SKM-1 treated with dmso at 0.1 percent for 144 hours (cell line): Measurements from ENCODE around the gene GNAT3.

Source experiments
- DNase-seq: peaks from one replicate; lab custom pipeline; 2025; ENCODE audit not compliant: unreplicated experiment; lab: John Stamatoyannopoulos, UW

GNAT3 gene

DNA sequence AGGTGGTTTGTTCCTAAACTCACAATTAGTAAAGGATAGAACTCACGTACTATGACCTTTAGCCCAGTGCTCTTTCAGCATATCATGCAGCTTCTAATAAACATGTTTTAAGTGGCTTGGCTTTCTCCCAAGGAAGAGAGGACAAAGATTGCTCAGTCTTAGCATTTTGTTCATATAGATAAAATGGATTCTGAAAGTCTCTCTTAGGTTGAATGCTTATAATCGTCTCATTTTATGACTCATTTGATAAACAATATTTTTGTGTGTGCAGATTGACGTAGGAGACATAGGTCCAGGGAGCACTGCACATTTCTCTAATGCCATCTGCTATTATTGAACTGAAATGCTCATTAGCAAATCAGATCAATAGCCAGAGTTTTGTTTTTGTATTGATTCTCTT is 44.8 kb downstream of the GNAT3 start:
- DNase-seq, result no peak

DNA sequence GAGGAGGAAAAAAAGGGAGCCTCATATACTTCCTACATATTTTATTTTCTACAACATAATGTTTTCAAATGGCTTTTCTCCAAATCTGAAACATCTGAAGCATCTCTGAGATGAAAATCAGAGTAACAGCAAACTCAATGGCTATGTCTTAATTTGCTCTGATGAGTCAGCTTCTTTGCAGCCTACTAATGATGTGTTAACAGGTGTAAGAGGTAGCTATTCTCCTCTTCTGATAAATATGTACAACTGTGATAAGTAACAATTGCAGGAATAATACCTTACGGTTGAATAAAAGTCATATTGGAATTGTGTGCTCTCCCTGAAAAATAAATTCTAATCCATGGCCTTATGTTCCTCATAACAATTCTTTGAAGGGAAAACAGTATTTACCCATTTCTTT is 45.2 kb downstream of the GNAT3 start:
- DNase-seq, result no peak

DNA sequence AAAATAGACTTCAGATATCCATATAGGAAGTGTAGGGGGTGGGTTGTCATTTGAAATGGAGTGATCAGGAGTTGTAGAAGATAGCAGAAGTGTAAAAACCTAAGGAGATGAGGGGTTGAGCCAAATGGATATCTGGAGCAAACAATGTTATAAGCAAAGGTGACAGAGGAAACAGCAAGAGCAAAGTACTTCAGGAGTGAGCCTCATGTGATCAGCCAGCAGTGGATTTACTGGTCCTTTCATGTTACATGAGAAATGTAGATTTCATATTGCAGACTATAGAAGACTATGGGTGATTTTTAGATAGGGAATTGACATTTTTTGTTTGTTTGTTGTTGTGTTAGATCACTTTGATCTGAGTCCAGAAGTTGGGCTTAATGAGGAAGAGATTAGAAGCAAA is 47.7 kb downstream of the GNAT3 start:
- no peak for DNase-seq

DNA sequence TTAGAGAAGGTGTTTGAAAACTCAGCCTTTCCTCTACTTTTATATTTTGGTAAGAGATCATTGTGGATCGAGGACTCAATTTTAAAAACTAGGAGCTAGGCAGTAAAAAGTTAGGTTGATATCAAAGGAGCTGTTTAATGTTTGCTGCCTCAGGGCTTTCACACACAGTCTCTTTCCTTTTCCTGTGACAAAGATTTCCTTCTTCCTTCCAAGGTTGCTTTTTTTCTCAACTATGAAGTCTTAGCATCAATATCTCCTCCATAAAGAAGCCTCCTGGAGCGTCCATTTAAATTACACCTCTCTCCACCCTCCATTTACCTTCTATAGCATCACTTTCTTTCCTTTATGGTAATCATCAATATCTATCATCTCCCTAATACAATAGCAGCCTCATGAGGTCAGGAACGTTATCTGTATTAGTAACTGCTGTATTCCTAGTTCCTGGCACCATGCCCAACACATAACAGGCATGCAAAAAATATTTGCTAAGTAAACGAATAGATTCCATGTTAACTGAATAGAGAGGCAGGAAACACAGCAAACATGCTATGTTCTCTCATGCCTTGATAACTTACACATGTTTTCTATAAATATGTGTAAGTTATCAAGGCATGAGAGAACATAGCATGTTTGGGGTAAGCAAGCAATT is 48.5 kb downstream of the GNAT3 start:
- no peak for DNase-seq

DNA sequence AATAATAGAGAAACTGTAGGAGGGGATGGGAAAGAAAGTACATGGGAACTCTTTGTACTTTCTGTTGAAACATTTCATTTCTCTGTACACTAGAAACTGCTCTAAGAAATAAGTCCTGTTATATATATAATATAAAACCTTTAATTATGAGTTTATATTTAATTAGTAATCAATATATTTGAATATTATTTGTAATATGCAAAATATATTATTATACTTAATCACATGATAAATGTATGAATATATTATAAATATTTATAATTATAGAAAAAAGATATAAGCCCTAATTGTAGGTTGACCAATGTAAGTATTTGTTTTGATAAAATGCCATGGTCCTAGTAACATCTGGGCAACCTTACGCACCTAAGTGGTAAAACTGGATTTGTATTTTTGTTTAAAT is 51.0 kb downstream of the GNAT3 start:
- no peak for DNase-seq

DNA sequence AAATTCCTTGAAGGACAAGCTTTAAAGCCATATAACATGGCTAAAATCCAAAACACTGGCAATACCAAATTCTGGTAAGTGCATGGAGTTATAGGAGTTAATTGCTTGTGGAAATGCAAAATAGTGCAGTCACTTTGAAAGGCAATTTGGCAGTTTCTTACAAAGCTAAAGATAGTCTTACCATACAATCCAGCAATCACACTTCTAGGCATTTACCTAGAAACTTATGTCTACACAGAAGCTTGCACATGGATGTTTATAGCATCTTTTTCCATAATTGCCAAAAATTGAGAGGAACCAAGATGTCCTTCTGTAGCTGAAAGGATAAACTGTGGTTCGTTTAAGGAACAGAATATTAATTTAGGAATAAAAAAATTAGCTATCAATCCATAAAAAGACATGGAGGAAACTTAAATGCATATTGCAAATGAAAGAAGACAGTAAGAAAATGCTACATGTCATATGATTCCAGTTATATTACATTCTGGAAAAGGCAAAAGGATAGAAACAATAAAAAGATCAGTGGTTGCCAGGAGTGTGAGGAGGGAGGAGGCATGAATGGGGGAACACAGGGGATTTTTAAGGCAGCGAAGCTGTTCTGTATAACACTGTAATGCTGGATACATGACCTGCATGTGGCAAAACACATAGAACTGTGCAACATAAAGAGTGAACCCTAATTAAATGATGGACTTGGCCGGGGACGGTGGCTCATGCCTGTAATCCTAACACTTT is 51.9 kb downstream of the GNAT3 start:
- DNase-seq, result no peak

DNA sequence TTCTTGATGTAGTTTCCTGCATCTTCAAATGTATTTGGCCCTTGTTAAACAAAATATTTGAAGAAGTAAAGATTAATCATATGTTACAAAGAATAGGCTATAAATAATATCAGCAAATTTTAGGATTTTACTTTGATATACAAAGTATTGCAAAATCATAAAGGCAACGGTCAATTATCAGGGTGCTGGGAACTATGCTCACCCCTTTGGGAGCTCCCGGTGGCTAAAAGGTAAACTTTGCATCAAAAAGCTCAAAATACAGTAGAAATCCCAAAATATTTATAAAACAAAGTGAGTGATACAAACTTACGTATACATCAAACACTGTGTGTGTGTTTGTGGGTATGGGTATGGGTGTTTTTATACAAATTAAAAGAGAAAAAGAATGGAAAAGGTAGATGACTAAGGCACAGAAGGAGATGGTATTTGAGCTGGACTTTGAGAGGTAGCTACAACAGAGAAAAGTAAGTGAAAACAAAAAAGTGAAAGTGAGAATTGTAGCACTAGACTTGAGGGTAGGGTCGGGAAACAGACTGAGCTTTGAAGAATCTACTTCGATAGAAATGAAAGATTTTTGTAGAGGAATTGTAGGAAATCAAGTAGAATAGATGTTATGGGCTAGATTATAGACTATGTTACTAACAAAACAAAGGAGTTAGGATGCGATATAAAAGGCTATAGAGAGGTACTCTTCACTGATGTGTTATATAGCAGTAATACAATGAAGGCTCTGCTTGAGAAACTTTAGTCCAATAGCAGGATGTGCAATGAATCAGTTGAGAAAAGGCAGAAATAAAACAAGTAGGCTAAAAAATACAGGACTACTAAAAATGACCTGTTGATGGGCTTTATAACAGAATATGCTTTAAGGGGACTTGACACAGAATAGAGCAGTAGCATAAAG is 52.8 kb downstream of the GNAT3 start:
- DNase-seq, result no peak

DNA sequence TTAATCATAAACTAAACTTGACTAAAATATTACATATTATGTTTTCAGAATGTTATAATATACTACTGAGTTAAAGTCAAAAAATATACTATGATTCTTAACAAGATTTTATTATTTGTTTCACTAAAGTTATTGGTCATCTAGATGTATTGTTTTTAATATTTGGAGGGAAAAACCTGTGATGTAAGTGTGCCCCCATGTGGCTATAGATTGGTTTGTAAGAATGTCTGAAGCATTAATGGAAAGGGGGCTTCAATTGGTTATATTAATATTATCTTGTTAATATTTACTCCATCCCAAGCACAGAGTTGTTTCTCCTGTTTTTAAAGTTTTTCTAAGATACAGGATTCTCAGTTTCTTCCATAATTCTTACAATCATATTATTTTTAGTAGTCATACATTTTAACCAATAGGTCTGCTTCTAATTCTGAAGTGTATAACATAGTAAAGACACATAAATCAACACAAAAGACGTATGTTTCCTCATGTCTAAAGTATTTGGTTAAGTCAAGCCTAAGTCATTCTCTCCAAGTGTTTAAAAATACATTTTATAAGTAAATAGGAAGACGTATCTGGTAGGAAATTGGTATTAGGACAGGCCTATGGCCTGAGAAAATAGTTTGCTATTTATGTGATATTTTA is 58.0 kb downstream of the GNAT3 start:
- DNase-seq, result peak; percentile 23

DNA sequence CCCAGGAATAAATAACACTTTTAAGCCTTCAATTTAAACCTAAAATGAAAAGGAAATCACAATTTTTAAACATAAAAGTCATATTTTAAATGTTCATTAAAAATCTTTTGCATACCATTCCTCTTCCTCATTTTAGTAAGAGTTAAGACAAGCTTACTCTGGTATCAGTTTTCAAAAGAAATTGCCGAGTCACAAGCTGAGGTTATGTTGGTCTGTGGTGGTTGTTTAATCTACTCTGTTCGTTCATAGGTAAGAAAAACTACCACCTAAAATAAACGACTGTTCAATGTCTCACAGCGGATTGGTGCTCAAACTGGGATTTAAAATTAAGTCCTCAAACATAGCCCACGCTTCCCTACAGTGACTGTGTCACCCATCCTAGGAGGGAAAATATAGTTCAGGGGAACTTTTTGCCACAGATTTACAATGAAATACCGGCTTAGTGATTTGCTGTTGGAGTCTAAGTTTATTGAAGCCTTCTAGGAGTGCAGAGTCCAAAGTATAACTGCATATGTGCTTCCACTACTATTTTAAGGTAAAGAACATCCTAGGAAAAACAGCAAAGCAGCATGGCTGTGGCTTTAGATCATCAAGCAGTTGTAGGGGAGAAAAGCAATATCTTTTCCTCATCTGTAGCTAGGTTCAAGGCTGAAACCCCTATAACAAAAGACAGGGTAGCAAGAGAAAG is 61.1 kb downstream of the GNAT3 start:
- no peak for DNase-seq

DNA sequence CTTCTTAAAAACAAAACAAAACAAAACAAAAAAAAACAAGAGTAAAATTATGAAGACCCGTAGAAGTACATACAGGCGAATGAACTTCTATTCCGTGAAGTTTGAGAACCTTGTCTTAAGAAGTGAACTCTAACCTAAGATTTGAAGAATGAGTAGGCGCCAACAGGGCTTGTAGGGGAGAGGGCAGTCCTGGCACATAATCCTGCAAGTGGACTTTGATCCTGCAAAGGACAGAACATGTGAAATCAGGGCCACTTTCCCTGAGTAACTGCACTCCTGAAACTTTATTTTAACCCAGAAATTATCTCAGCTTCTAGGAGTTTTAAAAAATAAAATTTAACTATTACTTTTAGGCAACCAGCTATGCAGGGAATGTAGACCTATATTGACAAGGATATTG is 62.0 kb downstream of the GNAT3 start:
- DNase-seq, result no peak

DNA sequence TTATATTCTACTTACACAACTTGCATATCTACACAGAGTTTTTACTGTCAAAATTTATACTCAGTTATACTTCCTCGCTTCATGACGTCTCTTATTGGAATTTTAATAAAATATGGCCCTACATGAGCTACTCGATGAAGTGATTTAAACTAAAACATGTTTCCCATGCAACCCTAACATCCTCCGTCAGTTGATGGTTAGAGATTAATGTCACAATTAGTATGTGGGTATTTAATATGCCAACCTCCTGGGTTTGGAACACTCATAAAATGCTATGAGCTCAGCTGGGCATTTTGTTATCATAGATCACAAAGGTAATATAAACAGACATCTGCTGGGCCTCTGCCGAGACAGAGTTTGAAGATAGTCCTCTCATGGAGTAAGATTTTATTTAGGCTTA is 66.5 kb downstream of the GNAT3 start:
- no peak for DNase-seq

DNA sequence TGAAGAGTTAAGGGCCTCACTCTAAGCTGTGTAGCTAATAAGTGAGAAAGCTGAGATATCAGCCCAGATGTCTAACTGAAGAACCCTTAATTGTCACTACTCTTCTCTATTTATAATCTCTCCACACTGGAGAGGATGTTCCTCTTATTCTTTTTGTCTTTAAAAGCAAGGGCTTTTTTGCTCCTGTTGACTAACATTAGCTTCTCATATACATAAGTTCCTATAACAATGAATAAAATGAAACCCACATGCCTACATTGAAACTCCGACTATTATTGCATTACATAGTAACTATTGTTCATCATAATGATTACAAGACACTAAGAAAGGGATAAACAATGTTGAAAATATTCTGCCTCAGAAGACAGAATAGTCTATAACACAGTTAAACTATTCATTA is 67.1 kb downstream of the GNAT3 start:
- no peak for DNase-seq

DNA sequence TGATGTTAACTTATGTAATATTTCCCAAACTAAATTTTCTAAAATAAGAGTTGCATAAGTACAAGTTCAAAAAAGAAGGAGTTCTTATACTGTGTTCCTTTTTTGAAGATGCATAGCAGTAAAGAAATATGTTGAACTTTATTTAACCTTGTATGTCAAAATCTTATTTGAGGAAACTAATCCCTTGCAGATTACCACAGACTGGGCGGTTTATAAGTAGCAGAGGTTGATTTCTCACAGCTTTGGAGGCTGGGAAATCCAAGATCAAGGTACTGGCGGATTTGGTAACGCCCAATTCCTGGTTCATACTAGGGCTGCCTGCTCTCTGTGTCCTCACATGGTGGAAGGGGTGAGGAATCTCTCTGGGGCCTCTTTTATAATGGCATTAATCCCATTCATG is 68.5 kb downstream of the GNAT3 start:
- peak; percentile 88 for DNase-seq

DNA sequence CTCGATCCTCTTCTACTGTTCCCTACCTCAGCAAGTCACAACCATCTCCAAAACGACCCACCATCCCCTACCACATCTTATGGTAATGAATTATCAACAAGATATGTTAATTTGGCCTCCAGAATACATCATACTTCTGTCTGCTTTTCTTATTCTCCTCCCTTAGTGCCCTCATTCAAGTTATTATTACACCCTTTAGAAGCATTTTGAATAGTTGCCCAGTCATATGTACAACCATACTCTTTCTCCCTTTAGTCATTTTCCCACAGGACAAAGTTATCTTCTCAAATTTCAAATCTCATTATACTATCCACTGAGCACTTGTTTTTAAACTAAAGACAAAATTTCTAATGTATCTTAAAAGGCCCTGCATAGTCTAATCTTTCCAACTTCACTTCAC is 71.0 kb downstream of the GNAT3 start:
- DNase-seq, result no peak

DNA sequence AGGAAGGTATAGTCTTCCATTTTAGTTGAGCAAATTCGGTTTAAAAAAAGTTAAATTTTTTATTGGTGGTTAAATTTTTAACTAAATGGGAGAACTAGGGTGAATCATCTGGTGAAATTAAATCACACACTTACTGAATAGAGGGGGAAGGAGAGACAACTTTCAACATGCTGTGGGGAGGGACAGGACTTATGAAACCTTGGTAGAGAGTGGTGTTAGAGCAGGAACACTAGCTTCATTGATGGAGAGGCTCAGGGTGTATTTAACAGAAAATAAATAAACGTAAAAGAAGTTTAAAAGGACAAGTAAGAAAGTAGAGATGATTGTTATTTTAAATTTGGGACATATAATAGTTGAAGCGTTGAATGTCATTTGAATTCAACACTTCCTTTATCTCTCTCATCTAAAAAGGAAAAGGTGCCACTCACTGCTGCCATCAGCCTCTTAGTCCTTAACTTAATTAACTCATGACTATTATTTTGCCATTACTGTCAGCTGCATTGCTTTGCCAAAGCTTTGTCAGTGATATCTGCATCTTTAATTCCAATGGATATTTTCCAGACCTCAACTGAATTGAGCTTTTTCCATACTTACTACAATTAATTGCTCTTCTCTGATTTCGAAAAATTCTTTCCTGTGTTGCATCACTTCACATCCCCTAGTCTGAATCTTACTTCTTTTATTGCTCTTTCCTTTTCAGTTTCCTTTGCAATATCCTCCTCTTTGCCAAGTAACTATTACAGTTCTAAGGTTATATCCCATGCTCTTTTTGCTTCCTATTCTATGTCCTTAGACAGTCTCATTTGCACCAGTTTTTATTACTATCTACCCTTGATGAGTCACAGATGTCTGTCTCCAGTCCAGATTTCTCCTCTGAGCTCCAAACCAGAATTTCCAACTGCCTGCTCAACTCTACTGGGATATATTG is 71.7 kb downstream of the GNAT3 start:
- DNase-seq, result peak; percentile 14

DNA sequence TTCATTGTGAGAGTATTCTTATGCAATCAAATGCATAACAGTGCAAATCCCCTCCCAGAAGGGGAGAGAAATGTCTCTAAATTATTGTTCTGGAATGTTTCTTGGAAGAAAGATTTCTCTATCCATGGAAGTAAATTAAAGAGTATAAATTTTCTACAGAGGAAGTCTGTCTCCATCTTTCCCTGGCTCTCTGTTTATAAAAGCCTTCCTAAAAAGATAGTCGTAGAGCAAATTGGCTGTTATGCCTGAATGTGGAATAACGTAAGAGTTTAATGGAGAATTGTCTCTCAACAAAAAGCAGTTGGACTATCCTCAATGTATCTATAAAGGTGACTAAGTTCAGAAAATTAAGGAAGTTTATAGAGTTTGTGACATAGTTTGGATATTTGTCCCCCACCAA is 76.3 kb downstream of the GNAT3 start:
- DNase-seq, result no peak

DNA sequence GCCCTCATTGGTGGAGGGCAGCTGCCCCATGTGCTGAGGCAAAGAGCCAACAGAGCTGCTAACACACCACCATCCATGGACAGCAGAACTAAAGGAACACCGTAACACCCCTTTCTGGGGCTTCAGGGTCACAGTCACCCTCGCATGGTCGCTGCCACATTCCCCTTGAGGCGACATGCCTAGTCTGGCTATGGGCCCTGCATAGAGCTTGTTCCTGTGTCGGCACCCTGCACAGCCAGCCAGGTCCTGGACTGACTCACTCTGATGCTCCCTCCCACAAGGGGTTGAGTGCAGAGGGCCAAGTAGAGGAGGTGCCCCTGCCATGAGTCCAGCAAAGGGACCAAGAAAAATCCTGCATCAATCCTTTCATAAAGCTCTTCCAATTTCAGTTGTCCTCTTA is 77.8 kb downstream of the GNAT3 start:
- DNase-seq, result no peak

DNA sequence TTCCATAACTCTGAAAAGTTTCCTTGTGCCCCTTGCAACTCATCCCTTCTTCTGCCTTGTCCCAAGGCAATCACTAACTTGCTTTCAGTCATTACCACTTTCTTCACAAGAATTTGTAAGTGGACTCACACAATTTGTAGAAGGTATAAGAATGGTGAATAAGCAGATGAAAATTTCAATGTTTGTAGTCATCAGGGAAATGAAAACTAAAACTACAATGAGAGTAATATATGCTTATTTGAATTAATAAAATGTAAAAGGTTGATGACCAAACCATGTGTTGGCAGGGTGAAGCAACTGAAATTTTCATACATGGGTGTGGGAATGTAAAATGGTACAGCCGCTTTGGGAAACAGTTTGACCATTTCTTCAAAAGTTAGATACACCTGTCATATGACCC is 79.7 kb downstream of the GNAT3 start:
- DNase-seq, result no peak

DNA sequence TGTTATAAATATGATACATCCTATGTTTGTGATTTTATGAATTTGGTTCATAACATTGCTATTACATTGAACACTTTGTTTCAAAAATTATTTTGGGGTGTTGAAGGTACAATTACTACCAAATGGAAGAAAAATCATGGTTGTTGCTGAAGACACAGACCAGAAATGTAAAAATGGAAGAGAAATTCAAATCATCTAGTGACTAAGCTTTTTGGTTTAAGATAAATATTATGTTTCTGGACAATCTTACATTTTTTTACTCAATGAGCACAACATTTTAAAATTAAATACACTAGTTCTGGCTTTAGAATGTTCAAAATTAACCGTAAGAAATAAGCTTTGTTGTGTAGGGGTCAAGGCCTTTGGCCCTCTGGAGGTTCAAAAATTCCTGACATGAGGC is 82.7 kb downstream of the GNAT3 start:
- DNase-seq, result no peak
